ENCODE measurements around the gene PKD2. TPM values are rescaled to one million over a fixed set of nuclear protein-coding genes. Genes with fewer than 3 reads are reported as not detected.

Gene PKD2
- polyA plus RNA-seq, 1 of the 3 experiments (the other 2 are of a cell fraction), result 44.6 TPM

DNA sequence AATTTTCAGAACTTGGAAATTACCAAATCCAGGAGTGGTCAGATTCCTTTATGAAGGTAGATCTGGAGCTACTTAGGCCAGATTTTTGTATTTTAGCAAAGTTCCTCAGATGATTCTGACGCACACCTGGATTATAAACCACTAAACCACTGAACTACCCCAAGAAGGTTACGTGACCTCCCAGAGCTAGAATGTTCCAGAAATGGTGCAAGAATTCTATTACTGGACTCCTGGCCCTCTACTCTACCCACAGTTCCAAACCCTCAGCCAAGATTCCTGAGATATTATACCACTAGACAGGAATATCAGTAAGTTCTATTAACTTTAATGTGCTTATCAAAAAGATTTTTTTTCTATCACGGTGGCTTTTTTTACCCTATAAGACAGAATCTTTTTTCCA is 83.9 kb downstream of the PKD2 start:
- Histone ChIP-seq H3F3A (replicated peaks; ENCODE audit: insufficient read depth) (no peaks in the 10 kb centered on the region), H3K79me2 (ENCODE audit: insufficient read depth) (no peaks in the 10 kb centered on the region), H3K4me3 (ENCODE audit: low read depth in 2 of 2, low read length in 1 of 2) (no peak overlapping the region), H3K27ac (ENCODE audit: low read depth in 2 of 2, low read length in 1 of 2) (no peak overlapping the region), H3K9ac (no peak overlapping the region), H2AFZ (ENCODE audit: low read depth) (no peak overlapping the region), H3K27me3 (ENCODE audit: insufficient read depth) (no peaks in the 10 kb centered on the region), H3K9me2 (no peaks in the 10 kb centered on the region), H3K4me1 (ENCODE audit: control insufficient read depth in 1 of 2, insufficient read depth in 2 of 2, low read depth in 1 of 2, low read length in 1 of 2) (no peaks in the 10 kb centered on the region), H4K20me1 (ENCODE audit: insufficient read depth) (no peaks in the 10 kb centered on the region), H3K4me2 (no peak overlapping the region), H3K9me3 (no peaks in the 10 kb centered on the region), H3K36me3 (replicated peaks in 1 of 2; ENCODE audit: control insufficient read depth in 1 of 2, insufficient read depth in 2 of 2, low read length in 1 of 2) (no peaks in the 10 kb centered on the region)
- ChIA-PET POLR2A (no interaction called here), CTCF (interaction anchor here (0.6 to 1.9 kb wide), 2 partner anchors 21 to 25 kb away, joined by 3 to 4 read pairs; no protein-coding TSS in a partner anchor)
- no peak for DNase-seq
- 95% methylated on average over 3 of the region's 3 CpGs for WGBS (ENCODE audit: low lambda C conversion rate)
- TF ChIP-seq, protein P1, sequence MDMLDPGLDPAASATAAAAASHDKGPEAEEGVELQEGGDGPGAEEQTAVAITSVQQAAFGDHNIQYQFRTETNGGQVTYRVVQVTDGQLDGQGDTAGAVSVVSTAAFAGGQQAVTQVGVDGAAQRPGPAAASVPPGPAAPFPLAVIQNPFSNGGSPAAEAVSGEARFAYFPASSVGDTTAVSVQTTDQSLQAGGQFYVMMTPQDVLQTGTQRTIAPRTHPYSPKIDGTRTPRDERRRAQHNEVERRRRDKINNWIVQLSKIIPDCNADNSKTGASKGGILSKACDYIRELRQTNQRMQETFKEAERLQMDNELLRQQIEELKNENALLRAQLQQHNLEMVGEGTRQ (IDR thresholded peaks at IDR 0.05; ENCODE audit: borderline replicate concordance, low read depth, low read length), result no peak
- TF ChIP-seq MXI1 (IDR thresholded peaks at IDR 0.05; ENCODE audit: low read depth, low read length) (no peak), RFX5 (IDR thresholded peaks at IDR 0.05; ENCODE audit: low read length) (no peak), TEAD4 (IDR thresholded peaks at IDR 0.05; ENCODE audit: borderline replicate concordance, insufficient read depth) (no peak), NFIC (IDR thresholded peaks at IDR 0.05; ENCODE audit: borderline replicate concordance) (no peak), EZH2phosphoT487 (IDR thresholded peaks at IDR 0.05; ENCODE audit: borderline replicate concordance, low read depth) (no peak)
- TF ChIP-seq, protein P2, sequence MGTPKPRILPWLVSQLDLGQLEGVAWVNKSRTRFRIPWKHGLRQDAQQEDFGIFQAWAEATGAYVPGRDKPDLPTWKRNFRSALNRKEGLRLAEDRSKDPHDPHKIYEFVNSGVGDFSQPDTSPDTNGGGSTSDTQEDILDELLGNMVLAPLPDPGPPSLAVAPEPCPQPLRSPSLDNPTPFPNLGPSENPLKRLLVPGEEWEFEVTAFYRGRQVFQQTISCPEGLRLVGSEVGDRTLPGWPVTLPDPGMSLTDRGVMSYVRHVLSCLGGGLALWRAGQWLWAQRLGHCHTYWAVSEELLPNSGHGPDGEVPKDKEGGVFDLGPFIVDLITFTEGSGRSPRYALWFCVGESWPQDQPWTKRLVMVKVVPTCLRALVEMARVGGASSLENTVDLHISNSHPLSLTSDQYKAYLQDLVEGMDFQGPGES (IDR thresholded peaks at IDR 0.05; ENCODE audit: low read depth, low read length), result no peak

DNA sequence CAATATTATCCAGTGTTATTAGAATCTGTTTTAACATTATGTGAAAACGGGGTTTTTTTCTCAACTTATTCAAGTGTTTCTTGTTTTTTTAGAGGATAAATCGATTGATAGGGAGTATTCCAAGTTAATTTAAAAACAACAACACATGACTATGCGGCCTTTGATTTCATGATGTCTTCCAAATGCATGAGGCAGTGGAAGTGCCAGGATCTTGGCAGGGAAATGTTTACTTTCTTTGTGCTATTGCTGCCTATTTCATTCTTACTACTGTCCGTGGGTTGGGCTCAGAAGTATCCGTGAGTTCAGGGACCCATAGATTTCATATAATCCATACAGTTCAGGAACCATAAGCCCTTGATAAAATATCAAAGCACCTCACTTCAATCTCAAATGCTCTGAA is 86.4 kb downstream of the PKD2 start:
- 67% methylated on average over 5 of the region's 5 CpGs for WGBS (ENCODE audit: low lambda C conversion rate)
- POLR2A ChIA-PET, result no interaction called here
- no peaks in the 10 kb centered on the region for H3K9me3 ChIP-seq
- DNase-seq, result no peak
- H3K27ac ChIP-seq (ENCODE audit: low read depth in 2 of 2, low read length in 1 of 2), result no peak overlapping the region
- H3K4me1 ChIP-seq (ENCODE audit: control insufficient read depth in 1 of 2, insufficient read depth in 2 of 2, low read depth in 1 of 2, low read length in 1 of 2), result no peaks in the 10 kb centered on the region; a peak in 1 of 4 replicates
- CTCF ChIA-PET, result interaction anchor here (1.3 kb wide), 1 partner anchor 11 kb away, joined by 3 read pairs; no protein-coding TSS in a partner anchor
- H3K79me2 ChIP-seq (ENCODE audit: insufficient read depth), result no peaks in the 10 kb centered on the region
- no peak overlapping the region for H3K4me3 ChIP-seq (ENCODE audit: low read depth in 2 of 2, low read length in 1 of 2)
- H3K36me3 ChIP-seq (replicated peaks in 1 of 2; ENCODE audit: control insufficient read depth in 1 of 2, insufficient read depth in 2 of 2, low read length in 1 of 2), result no peaks in the 10 kb centered on the region
- H3K9me2 ChIP-seq, result no peaks in the 10 kb centered on the region
- TF ChIP-seq, protein P3, sequence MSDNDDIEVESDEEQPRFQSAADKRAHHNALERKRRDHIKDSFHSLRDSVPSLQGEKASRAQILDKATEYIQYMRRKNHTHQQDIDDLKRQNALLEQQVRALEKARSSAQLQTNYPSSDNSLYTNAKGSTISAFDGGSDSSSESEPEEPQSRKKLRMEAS (IDR thresholded peaks at IDR 0.05; ENCODE audit: low read depth), result no peak
- TF ChIP-seq FOSL2 (IDR thresholded peaks at IDR 0.05; ENCODE audit: borderline replicate concordance, low read depth) (no peak), RAD21 (IDR thresholded peaks at IDR 0.05; ENCODE audit: low read length) (no peak), GATA2 (CRISPR knock-in tag; IDR thresholded peaks at IDR 0.05) (no peak), ELF1 (IDR thresholded peaks at IDR 0.05) (no peak), POLR2AphosphoS5 (IDR thresholded peaks at IDR 0.05; ENCODE audit: low read depth, low read length) (no peak), GABPA (IDR thresholded peaks at IDR 0.05; ENCODE audit: low read depth) (no peak), TEAD4 (IDR thresholded peaks at IDR 0.05; ENCODE audit: borderline replicate concordance, insufficient read depth) (no peak), MEF2A (IDR thresholded peaks at IDR 0.05; ENCODE audit: borderline replicate concordance, low read depth) (no peak), NFIC (IDR thresholded peaks at IDR 0.05; ENCODE audit: borderline replicate concordance) (no peak)
- TF ChIP-seq, protein P4, sequence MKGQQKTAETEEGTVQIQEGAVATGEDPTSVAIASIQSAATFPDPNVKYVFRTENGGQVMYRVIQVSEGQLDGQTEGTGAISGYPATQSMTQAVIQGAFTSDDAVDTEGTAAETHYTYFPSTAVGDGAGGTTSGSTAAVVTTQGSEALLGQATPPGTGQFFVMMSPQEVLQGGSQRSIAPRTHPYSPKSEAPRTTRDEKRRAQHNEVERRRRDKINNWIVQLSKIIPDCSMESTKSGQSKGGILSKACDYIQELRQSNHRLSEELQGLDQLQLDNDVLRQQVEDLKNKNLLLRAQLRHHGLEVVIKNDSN (IDR thresholded peaks at IDR 0.05; ENCODE audit: borderline replicate concordance, low read depth), result no peak
- TF ChIP-seq, protein P5, sequence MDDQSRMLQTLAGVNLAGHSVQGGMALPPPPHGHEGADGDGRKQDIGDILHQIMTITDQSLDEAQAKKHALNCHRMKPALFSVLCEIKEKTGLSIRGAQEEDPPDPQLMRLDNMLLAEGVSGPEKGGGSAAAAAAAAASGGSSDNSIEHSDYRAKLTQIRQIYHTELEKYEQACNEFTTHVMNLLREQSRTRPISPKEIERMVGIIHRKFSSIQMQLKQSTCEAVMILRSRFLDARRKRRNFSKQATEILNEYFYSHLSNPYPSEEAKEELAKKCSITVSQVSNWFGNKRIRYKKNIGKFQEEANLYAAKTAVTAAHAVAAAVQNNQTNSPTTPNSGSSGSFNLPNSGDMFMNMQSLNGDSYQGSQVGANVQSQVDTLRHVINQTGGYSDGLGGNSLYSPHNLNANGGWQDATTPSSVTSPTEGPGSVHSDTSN (IDR thresholded peaks at IDR 0.05), result no peak
- TF ChIP-seq, protein P1 (IDR thresholded peaks at IDR 0.05; ENCODE audit: borderline replicate concordance, low read depth, low read length), result no peak
- H3K27me3 ChIP-seq (ENCODE audit: insufficient read depth), result no peaks in the 10 kb centered on the region
- H3K4me2 ChIP-seq, result no peak overlapping the region
- H4K20me1 ChIP-seq (ENCODE audit: insufficient read depth), result no peaks in the 10 kb centered on the region
- no peak overlapping the region for H2AFZ ChIP-seq (ENCODE audit: low read depth)
- no peaks in the 10 kb centered on the region for H3F3A ChIP-seq (replicated peaks; ENCODE audit: insufficient read depth)
- no peak overlapping the region for H3K9ac ChIP-seq

Measured in SK-N-SH (cell line).